Putamen (tissue), 1 donor: ENCODE measurements around the gene ASPDH.

ENCODE experiments used
- DNase-seq: peaks from one replicate; pipeline ENCODE4 v3.0.0-alpha.2; 2016; ENCODE audit warnings: low spot score

Gene ASPDH

DNA sequence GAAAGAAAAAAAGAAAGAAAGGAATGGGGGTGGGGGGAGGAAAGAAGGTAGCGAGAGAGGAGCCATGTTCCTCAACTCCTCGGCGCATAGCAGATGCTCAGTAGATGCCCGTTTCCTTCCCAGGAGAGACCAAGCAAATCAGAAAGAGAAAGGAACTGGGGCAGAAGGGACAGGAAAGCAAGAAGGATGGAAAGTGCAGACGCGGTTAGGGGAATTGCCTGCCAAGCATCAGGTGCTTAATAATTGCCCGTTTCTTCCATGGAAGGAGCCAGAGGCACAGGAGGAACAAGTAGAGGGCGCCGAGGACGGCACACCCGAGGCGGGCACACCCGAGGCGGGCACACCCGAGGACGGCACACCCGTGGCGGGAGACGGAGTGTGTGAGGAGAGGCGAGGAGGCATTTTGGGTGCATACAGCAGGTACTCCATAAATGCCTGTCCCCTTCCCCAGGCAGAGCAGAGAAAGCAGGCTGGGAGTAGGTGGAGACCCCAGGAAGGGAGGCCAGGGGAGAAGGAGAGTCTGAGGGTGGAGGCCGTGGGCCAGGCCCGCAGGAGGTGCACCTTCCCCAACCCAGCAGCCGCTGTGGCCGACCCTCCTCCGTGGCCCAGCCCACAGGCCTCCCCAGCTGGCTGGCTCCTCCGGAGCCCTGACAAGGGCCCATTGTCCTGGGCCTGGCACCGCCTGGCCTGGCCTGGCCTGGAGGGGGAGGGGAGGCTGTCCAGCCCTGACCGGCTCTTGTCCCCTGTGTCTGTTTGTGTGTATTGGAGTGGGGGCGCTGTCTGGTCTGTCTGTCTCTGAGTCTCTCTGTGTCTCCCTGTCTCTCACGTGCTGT, 17.3 kb downstream of the ASPDH start:
- peak; percentile 97 for DNase-seq

GRCh38 chr19:50495020-50495531, 18.6 kb downstream of the ASPDH start:
- no peak for DNase-seq

GRCh38 chr19:50494186-50495019, 19.3 kb downstream of the ASPDH start:
- no peak for DNase-seq

- DNase-seq, result no peak
These were observed 20.5 kb downstream of the ASPDH start for GRCh38 chr19:50493171-50493570.

- DNase-seq, result no peak
These were observed 21.2 kb downstream of the ASPDH start for GRCh38 chr19:50492303-50493052.

DNA sequence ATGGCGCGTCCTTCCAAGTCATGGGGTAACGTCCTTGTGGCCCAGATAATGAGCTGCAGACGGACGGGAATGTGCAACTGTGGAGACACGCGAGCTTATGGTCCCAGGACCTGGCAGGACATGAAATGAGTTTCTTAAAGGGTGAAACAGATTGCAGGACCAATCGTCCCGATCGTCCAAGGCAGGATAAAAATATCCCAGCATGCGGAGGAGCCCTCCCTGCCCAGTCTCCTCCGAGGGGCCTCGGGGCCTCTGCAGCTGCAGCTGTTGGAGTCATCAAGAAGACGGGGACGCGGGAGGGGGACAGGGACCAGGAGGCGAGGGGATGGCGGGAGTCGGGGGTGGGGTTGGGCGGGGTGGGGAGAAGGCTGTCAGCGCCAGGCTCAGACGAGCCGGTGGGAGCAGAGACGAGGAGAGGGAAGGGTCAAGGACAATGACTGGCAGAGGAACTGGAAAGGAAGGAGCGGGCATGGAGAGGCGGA, 22.7 kb downstream of the ASPDH start:
- no peak for DNase-seq

DNA sequence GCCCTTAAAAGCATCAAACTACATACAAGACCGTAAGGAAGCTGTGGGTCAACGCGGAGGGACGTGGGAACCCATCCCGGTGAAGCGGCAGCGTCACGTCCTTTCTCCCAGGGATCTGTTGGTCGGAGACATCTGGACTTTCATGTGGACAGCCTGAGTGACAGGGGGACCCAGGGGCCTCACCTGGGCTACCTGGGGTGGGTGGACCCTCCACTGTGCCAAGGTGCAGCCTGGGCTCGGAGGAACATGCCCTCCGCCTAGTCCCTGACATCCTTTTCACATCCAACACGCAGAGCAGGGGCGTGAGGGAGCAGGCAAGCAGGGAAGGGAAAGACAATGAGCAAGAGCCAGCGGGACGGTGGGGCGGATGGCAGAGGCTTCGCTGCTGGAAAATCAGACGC, 23.3 kb downstream of the ASPDH start:
- no peak for DNase-seq

DNA sequence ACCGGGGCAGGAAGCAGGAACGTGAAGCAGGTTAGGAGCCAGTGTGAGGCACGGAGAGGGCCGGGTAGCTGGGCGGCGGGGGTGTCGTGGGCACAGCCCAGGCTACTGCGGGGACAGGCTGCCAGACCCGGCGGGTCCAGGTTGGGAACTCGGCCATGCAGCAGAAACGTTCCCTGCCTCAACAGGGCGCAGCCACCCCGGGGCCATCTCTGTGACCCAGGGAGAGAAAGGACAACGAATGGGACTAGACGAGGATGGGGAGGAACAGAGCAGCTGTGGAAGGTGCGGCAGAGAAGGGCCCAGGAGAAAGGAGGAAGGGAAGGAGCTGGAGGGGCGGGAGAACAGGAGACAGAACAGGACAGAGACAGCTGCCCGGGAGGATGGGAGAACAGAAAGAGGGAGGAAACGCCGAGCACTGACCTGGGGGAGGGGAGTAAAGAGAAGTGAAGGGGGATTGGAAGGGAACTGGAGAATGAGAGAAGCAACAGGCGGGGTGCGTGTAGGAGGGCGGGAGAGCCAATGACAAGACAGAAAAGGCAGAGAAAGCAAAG, 24.2 kb downstream of the ASPDH start:
- DNase-seq, result no peak

DNA sequence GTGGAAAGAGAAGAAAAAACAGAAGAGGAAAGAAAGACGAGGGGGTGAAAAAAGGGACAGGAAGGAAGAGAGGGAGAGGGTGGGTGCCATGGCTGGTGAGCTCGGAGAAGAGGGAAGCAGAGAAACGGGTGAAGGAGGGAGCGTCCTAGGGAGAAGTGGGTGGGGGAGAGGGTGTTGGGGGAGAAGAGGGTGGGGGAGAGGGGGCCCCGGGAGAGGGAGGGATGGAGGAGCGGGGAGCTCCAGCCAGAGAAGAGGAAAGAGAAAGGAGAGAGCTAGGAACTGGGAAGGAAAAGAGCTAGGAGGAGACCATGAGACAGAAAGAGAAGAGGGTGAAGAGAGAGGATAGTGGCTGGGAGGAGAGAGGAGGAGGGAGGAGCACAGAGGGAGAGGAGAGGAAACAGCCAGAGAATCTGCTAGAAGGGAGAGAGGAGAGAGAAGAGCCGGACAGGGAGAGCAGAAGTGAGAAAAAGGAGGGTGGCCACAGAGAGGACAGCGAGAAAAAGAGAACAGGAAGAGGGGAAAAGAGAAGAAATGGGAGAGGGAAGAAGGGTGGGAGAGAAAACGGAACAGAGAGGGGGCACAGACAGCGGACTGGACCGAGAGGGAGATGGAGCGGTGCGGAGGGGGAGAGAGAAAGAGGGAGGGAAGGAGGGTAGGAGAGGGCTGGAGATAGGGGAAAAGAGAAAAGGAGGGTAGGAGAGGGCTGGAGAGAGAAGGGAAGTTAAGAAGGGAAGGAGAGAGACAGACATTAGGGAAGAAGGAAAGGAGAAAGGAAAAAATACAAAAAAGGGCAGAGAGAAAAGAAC, 25.1 kb downstream of the ASPDH start:
- no peak for DNase-seq

DNA sequence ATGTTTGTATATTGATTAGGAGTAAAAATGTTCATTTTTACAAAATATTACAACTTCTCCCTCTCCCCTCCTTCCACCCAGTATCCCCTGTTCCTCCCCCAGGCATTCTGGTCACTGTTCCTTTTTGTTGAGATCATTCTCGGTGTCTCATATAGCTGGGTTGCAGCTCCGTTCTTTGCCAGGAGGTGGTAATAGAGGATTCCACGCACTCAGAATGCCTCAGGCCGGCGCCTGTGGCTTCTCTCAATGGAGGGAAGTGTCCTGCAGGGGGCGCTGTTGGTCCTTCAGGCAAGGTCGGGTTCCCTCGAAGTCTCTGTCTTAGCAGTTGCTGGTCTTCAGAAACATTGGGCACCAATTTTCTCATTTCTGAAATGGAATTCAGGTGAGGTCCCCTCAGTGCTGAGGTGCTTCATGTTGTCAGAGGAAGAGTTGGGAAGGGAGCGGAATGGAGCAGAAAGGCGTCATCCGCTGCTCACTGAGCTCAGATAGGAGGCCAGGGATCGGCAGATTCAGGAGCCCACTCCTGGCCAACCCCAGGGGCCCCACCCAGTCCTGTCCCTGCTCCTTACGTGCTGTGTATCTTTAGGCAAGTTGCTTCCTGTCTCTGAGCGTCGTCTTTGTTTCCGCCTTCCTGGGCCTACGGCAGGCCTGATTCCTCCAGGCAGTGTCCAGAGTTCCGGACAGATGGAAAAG, 26.7 kb downstream of the ASPDH start:
- DNase-seq, result no peak

- no peak for DNase-seq
These were observed 28.3 kb downstream of the ASPDH start for GRCh38 chr19:50485284-50485955.

DNA sequence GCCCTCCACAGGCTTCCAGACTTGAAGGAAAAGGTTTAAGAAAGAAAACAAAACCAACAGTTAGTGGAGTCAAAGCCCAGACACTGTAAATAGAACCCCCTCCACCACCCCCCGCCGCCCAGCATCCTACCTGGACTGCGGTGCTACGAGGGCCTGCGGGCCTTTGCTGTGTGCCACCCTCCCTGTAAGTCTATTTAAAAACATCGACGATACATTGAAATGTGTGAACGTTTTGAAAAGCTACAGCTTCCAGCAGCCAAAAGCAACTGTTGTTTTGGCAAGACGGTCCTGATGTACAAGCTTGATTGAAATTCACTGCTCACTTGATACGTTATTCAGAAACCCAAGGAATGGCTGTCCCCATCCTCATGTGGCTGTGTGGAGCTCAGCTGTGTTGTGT, 30.8 kb downstream of the ASPDH start:
- no peak for DNase-seq

GRCh38 chr19:50482271-50482855, 31.4 kb downstream of the ASPDH start:
- DNase-seq, result no peak

- DNase-seq, result no peak
These were observed 32.2 kb downstream of the ASPDH start for GRCh38 chr19:50481351-50482149.

GRCh38 chr19:50480281-50481111, 33.2 kb downstream of the ASPDH start:
- no peak for DNase-seq

- no peak for DNase-seq
These were observed 33.9 kb downstream of the ASPDH start for GRCh38 chr19:50479761-50480251.
